Rectal smooth muscle tissue (tissue), 1 donor: ENCODE data around the gene CCDC154.
A peak's percentile ranks its signal among the peaks of the same experiment; 100 is the strongest.
"Not testable (repeated sequence)": the region's sequence is repeated elsewhere in the genome, so short reads cannot be mapped to it uniquely, and the experiment has no call there.

ENCODE experiments used
- H3K27ac ChIP-seq: one replicate; pipeline ENCODE4 v1.7.0; 2013; ENCODE audit warnings: low read depth, low read length, inconsistent platforms
- H3K27me3 ChIP-seq: one replicate; pipeline ENCODE4 v1.7.0; 2013; ENCODE audit warnings: low read length; ENCODE audit not compliant: control insufficient read depth, insufficient read depth
- H3K36me3 ChIP-seq: one replicate; pipeline ENCODE4 v1.7.0; 2013; ENCODE audit warnings: low read length; ENCODE audit not compliant: control insufficient read depth, insufficient read depth
- H3K4me1 ChIP-seq: one replicate; pipeline ENCODE4 v1.7.0; 2013; ENCODE audit warnings: low read length; ENCODE audit not compliant: control insufficient read depth, insufficient read depth
- H3K4me3 ChIP-seq: one replicate; pipeline ENCODE4 v1.7.0; 2013; ENCODE audit warnings: low read length
- H3K9ac ChIP-seq: one replicate; pipeline ENCODE4 v1.7.0; 2013; ENCODE audit warnings: low read length

The CCDC154 gene

DNA sequence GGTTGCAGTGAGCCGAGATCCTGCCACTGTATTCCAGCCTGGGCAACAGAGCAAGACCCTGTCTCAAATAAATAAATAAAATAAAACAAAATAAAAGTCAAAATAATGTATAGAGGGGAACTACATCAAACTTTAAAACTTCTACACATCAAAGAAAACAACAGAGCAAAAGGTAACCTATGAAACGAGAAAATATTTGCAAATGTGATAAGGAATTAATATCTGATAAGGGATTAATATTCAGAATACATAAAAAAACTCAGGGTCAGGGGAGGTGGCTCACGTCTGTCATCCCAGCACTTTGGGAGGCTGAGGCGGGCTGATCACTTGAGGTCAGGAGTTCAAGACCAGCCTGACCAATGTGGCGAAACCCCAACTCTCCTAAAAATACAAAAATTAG, 24.8 kb upstream of the CCDC154 start:
- H3K27ac ChIP-seq, H3K9ac ChIP-seq, H3K36me3 ChIP-seq, H3K4me1 ChIP-seq, H3K4me3 ChIP-seq, H3K27me3 ChIP-seq: not testable (repeated sequence)

DNA sequence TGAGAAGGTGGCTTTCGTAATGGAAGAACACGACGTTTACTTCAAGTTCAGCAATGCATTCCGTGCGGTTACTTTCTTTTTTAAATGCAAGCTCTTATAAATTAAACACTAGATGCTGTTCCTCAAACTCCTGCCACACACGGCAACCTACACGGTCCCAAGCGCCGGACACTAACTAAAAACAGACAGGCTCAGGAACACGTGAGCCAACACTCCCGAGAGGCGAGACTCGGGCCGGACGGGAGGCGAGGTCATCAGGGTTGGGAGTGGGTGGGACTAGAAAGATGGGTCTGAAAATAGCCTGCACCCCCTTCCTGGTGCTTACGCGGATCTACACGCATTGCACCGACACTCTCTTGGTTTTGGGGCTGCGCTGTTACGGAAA, 24.1 kb upstream of the CCDC154 start:
- Histone ChIP-seq H3K9ac (no peak overlapping the region), H3K4me1 (no peaks in the 10 kb centered on the region), H3K27me3 (no peaks in the 10 kb centered on the region), H3K4me3 (no peak overlapping the region), H3K36me3 (no peaks in the 10 kb centered on the region), H3K27ac (no peak overlapping the region)

DNA sequence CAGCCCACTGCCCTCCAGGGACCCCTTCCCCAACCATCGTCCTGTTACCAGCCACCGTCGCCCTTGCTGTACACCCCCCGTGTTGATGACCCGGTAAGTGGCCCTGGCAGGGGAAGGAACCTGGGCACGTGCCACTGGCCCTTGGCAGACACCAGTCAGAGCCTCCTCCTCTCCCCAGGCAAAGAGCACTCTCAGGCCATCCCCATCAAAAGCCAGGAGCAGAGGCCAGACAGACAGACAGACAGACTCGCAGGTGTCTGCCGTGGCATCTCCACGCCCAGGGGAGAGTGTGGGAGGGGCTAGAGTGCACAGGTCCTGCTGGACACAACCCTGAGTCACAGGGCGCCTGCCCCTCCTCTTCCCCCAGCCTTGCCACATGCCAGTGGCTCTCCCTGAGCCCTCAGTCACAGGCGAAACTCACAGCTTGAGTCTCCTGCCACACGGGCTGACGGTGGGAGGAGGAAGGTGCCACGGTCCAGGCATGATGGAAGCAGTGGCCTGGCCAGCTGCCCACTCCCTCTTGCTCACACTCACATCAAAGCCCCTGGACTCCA, 22.7 kb upstream of the CCDC154 start:
- Histone ChIP-seq H3K4me3 (no peak overlapping the region), H3K36me3 (no peaks in the 10 kb centered on the region), H3K27ac (no peak overlapping the region)

DNA sequence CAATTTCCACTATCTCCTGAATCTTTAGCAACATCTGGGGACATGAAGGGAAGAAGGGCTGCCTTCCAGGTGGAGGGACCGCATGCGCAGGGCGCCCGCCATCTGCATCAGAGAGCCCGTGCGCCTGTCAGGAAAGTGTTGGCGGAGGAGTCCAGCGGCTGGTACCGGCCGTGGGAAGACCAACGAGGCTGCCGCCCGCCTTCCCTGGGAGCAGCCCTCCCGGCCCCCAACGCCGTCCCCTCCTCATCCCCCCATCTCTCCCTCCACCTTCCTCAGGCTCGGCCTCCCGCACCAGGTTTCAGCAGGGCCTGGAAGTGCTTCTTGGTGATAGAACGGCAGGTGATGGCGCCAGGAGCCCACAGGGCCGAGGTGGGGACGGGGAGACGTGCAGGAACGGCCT, 21.7 kb upstream of the CCDC154 start:
- peaks cover 3% of the 10 kb centered on the region for H3K4me1 ChIP-seq
- H3K9ac ChIP-seq, result no peak overlapping the region
- H3K27me3 ChIP-seq, result no peaks in the 10 kb centered on the region
- H3K27ac ChIP-seq, result no peak overlapping the region
- H3K4me3 ChIP-seq, result no peak overlapping the region
- peaks cover 4% of the 10 kb centered on the region for H3K36me3 ChIP-seq

More for the DNA sequence above, 22.7 kb upstream of the CCDC154 start:
- no peaks in the 10 kb centered on the region for H3K27me3 ChIP-seq
- H3K9ac ChIP-seq, result no peak overlapping the region
- H3K4me1 ChIP-seq, result no peaks in the 10 kb centered on the region

DNA sequence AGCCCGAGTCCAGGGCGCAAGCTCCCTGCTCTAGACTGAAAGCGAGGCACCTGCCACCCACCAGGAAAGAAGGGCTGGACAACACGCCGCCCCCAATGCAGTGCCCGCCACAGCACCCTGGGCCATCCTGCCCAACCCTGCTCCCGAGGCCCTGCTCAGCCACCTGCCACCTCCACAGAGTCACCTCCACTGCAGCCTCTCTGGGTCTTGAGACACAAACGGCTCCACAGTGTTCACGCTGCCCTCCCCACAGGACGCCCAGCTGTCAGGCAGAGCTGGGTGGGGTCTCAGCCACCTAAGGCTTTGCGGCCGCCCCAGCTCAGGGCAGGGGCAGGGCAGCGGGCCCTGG, 21.2 kb upstream of the CCDC154 start:
- Histone ChIP-seq H3K4me3 (no peak overlapping the region), H3K4me1 (peaks cover 4% of the 10 kb centered on the region), H3K27me3 (no peaks in the 10 kb centered on the region), H3K27ac (no peak overlapping the region), H3K9ac (no peak overlapping the region), H3K36me3 (peaks cover 6% of the 10 kb centered on the region)

DNA sequence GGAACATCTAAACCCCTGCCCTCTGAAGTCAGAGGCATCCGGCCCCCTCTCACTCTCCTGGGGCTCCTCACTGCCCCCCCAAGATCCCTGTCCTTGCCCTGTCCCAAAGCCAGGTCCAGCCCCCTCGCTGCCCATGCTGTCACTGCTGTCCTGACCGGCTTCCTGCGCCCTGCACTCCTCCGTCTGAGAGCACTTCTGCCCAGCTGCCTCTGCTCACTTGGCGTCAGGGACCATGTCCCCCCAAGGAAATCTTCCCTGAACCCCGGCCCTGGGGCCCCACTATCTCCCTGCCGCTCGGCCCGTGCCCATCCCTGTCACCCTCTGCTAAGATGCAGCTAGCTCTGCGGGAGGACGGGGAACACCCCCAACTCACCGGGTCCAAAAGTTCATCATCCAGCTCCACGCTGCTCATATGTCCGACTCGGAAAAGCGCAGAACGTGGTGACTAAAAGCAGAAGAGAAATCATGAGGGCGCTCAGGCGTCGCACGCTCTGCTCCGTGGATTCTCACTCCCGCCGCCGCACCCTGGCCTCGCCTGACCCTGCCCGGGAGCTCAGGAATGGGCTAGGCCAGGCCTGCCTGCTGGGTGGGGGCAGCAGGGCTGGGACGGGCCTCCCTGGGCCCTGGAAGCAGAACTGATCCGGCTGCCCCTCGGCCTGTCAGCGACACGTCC, 20.7 kb upstream of the CCDC154 start:
- peaks cover 8% of the 10 kb centered on the region for H3K36me3 ChIP-seq
- H3K27me3 ChIP-seq, result no peaks in the 10 kb centered on the region
- H3K9ac ChIP-seq, result no peak overlapping the region
- H3K4me3 ChIP-seq, result no peak overlapping the region
- peaks cover 7% of the 10 kb centered on the region for H3K4me1 ChIP-seq
- H3K27ac ChIP-seq, result no peak overlapping the region

DNA sequence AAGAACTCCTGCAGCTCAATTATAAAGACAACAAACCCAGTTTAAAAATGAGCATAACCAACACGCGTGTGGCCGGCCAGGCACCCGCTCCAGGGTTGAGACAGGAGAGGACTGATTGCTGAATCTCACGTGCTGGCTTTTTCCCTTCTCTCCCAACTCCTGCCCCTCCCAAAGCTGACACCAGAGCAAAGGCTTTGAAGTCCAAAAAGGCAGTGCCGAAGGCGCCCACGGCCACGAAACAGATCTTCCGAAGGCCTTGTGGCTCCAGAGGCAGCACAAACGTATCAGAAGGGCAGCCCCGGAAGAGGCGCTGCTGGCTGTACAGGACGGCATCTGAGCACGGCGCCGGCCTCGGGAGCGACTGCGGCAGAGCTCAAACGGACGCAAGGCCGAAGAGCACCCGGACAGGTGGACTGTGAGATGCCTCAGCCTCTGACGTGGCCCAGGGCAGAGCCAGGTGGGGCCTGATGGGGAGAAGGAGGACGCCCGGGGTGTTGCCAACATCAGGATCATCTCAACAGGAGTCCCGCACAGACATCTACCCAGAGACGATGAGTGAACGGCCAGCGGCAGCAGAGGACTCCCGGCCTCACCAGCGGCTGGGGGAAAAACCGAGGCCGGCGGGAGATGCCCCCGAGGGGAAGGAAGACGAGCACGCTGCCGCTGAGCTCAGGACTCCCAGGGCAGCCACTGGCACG, 20.0 kb upstream of the CCDC154 start:
- Histone ChIP-seq H3K4me1 (peaks cover 7% of the 10 kb centered on the region), H3K36me3 (peaks cover 8% of the 10 kb centered on the region), H3K4me3 (no peak overlapping the region), H3K9ac (no peak overlapping the region), H3K27ac (no peak overlapping the region), H3K27me3 (no peaks in the 10 kb centered on the region)

DNA sequence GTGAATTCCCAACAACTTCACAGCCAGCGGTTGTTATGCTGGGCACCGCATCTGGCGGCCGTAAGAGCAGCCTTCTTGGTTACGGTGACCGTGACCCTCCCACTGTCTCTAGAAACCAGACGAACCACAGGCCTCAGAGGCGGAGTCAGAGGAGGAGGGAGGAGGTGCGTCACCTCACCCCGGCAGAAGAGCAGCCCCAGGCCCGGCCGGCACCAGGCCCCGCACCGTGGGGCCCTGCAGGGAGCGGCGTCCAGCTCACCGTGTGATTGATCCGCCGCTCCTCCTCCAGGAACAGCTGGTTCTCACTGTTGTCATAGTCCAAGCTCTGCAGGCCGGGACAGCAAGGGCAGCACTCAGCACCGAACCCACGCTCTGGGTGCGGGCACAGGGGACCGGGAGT, 16.8 kb upstream of the CCDC154 start:
- H3K4me1 ChIP-seq, result peaks cover 7% of the 10 kb centered on the region
- no peaks in the 10 kb centered on the region for H3K27me3 ChIP-seq
- H3K36me3 ChIP-seq, result peaks cover 13% of the 10 kb centered on the region
- no peak overlapping the region for H3K9ac ChIP-seq
- H3K4me3 ChIP-seq, result peak overlapping the region; percentile 9
- peak overlapping the region; percentile 84 for H3K27ac ChIP-seq

DNA sequence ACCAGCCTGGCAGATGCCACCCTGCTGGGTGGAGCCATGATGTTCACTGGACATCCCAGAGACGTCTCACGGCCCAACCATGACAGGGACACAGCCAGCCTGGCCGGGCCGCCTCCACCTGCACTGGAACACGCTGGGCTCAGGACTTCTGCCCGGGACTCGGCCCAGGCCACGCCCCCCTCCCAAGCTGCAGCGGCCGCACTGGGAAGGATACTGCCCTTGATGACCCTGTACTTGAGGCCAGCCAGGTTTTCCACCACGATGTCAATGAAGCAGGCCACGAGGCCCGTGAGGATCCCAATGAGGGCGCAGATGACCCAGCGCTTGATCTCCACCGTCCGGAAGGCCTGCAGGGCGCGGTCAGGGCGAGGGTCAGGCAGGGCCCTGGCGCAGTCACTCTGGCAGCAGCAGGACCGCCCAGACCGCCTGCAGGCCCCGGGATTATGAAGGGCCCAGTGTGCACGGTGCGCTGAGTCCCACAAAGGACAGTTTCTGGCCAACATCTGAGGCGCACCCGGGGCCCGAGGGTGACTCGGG, 16.3 kb upstream of the CCDC154 start:
- Histone ChIP-seq H3K27ac (peak overlapping the region; percentile 84), H3K36me3 (peaks cover 16% of the 10 kb centered on the region)

DNA sequence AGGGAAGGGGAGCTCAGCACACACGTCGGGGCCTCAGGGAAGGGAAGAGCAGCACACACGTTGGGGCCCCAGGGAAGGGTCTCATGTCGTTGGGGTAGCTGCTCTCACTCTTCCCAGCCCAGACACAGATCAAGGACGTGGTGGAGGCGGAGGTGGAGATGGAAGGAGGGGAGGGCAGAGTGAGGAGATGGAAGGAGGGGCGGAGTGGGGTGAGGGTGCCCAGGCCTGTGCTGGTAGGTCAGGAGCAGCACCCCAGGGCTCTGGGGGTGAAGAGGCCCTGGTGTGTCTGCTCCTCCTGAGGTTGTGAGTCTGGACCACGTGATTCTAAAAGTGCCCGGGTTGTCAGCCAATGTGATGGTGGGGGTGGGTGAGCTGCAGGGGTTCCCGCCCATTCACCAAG, 15.6 kb upstream of the CCDC154 start:
- Histone ChIP-seq H3K27ac (peak overlapping the region; percentile 84), H3K9ac (no peak overlapping the region), H3K36me3 (peaks cover 16% of the 10 kb centered on the region), H3K4me3 (no peak overlapping the region), H3K27me3 (no peaks in the 10 kb centered on the region), H3K4me1 (peaks cover 7% of the 10 kb centered on the region)

More for the DNA sequence above, 16.3 kb upstream of the CCDC154 start:
- peaks cover 7% of the 10 kb centered on the region for H3K4me1 ChIP-seq
- no peak overlapping the region for H3K4me3 ChIP-seq
- H3K9ac ChIP-seq, result no peak overlapping the region
- H3K27me3 ChIP-seq, result no peaks in the 10 kb centered on the region

DNA sequence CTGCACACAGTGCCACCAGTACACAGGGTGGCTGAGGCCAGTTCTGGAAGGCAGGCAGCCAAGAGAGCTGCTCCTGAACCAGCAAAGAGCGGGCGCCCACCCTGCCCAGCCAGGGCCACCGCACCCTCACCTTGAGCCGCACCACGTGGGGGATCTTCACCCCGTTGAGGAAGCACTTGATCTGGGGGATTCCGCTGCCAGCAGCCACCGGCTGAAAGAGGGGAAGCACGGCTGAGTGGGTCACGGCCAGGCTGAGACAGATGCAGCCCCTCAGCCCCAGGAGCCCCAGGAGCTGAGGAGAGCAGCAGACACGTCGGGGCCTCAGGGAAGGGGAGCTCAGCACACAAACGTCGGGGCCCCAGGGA, 14.6 kb upstream of the CCDC154 start:
- Histone ChIP-seq H3K4me1 (peaks cover 7% of the 10 kb centered on the region), H3K27me3 (no peaks in the 10 kb centered on the region), H3K4me3 (no peak overlapping the region), H3K9ac (no peak overlapping the region), H3K36me3 (peaks cover 18% of the 10 kb centered on the region), H3K27ac (no peak overlapping the region)

DNA sequence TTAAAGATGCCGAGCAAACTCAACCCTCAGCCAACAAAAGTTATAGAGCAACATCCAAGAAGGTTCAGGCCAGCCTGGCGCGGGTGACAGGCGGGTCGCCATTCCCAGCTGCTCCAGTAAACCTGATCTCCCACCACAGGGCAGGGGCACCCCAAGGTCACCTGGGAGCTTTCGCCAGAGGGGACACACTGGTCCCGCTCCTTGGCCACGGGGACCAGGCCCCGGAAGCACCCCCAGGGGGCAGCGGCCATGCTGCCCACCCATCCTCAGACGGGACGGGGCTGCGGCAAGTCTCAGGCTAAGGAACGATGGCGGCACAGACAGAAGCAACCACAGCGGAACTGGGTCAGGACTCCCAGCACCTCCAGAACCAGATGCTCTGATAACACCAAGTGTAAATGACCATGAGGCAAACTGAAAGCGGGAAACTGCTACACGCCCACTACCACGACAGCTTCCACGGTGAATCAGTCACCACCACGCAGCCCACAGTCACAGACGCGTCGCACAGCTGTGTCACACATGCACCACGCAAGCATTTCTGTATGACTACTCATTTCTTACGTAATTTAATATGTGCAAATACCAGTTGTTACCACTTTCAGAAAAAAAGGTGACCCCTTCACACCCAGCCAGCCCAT, 14.1 kb upstream of the CCDC154 start:
- H3K9ac ChIP-seq, result no peak overlapping the region
- peaks cover 21% of the 10 kb centered on the region for H3K36me3 ChIP-seq
- peaks cover 7% of the 10 kb centered on the region for H3K4me1 ChIP-seq
- H3K4me3 ChIP-seq, result no peak overlapping the region
- no peak overlapping the region for H3K27ac ChIP-seq
- H3K27me3 ChIP-seq, result no peaks in the 10 kb centered on the region
